ENCODE data around the gene IQCK. TPM values are rescaled to one million over a fixed set of nuclear protein-coding genes. Genes with fewer than 3 reads are reported as not detected.

Gene IQCK
- total RNA-seq, 1 donor from 2014 or later = 0.89 TPM

GRCh38 chr16:19704321-19705145 lies 13.5 kb upstream of the IQCK start:
- Mint-ChIP-seq H3K27ac (no peak overlapping the region), H3K4me1 (ENCODE audit: low read depth) (no peaks in the 10 kb centered on the region), H3K36me3 (ENCODE audit: low read depth) (peaks cover 72% of the 10 kb centered on the region), H3K27me3 (ENCODE audit: low read depth) (no peaks in the 10 kb centered on the region), H3K4me3 (ENCODE audit: low read depth) (no peak overlapping the region), H3K9me3 (no peaks in the 10 kb centered on the region)
- DNase-seq (ENCODE audit: low spot score) = no peak
- intact Hi-C loops (cut with micrococcal nuclease) = no loop called here

DNA sequence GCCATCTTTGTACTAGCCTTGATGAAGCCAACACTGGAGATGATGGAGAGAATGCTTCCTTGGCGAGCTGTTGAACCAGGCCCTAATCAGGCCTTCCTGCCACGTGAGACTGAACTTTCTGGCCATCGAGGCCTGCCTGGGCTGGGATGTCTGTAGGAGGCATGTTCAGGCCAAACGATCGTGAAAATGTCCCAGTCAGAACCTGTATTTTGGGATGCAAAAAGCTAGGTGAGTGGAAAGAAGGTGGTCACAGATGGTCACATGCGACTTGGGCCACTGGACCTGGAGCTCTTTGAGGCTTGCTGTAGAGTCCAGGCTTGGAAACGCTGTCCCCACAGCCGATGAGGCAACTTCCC lies 12.9 kb upstream of the IQCK start:
- Mint-ChIP-seq H3K36me3 (ENCODE audit: low read depth) (peaks cover 71% of the 10 kb centered on the region), H3K9me3 (no peaks in the 10 kb centered on the region), H3K4me3 (ENCODE audit: low read depth) (no peak overlapping the region), H3K27me3 (ENCODE audit: low read depth) (no peaks in the 10 kb centered on the region), H3K27ac (no peak overlapping the region), H3K4me1 (ENCODE audit: low read depth) (no peaks in the 10 kb centered on the region)
- intact Hi-C loops (cut with micrococcal nuclease) = no loop called here
- DNase-seq (ENCODE audit: low spot score) = no peak

DNA sequence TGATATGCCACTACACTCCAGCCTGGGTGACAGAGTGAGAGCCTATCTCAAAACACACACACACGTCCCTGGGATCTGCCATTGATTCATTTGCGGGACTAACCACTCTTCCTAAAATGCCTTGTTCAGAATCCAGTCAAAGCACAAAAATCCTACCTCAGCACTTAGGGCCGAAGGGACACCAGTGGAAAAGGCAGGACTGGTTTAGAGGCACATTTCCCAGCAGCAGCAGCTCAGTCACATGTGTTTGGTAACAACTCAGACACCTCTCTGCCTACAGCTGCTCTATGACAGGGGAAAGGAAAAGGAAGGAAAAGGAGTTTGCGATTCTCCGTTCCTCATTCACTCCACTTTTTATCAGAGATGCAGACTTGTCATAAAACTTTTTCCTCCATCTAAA lies 12.2 kb upstream of the IQCK start:
- H3K27ac Mint-ChIP-seq = no peak overlapping the region
- H3K4me1 Mint-ChIP-seq (ENCODE audit: low read depth) = no peaks in the 10 kb centered on the region
- H3K4me3 Mint-ChIP-seq (ENCODE audit: low read depth) = no peak overlapping the region
- DNase-seq (ENCODE audit: low spot score) = no peak
- H3K36me3 Mint-ChIP-seq (ENCODE audit: low read depth) = peaks cover 64% of the 10 kb centered on the region
- H3K27me3 Mint-ChIP-seq (ENCODE audit: low read depth) = no peaks in the 10 kb centered on the region
- intact Hi-C loops (cut with micrococcal nuclease) = no loop called here
- H3K9me3 Mint-ChIP-seq = no peaks in the 10 kb centered on the region

DNA sequence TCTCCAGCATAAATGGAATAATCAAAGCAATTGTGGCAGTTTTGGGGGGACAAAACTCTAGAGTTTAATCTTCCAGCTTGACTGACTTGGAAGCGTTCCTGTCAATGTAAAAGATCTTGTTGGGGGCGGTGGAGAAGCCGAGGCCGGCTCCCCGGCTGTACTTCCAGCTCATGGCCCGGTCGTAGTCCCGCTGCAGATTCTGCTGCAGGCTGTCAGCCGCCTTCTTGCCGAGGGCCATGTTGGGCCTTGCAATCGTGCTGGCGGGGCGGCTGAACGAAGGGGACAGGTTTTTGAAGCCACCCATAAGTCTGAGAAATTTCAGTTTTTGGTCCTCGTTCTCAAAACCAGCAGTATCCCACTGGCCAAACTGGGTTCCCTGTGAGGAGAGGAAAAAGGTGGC lies 11.2 kb upstream of the IQCK start:
- Mint-ChIP-seq H3K9me3 (no peaks in the 10 kb centered on the region), H3K27me3 (ENCODE audit: low read depth) (no peaks in the 10 kb centered on the region), H3K4me3 (ENCODE audit: low read depth) (no peak overlapping the region), H3K36me3 (ENCODE audit: low read depth) (peaks cover 58% of the 10 kb centered on the region), H3K27ac (no peak overlapping the region), H3K4me1 (ENCODE audit: low read depth) (no peaks in the 10 kb centered on the region)
- intact Hi-C loops (cut with micrococcal nuclease) = no loop called here
- DNase-seq (ENCODE audit: low spot score) = no peak

DNA sequence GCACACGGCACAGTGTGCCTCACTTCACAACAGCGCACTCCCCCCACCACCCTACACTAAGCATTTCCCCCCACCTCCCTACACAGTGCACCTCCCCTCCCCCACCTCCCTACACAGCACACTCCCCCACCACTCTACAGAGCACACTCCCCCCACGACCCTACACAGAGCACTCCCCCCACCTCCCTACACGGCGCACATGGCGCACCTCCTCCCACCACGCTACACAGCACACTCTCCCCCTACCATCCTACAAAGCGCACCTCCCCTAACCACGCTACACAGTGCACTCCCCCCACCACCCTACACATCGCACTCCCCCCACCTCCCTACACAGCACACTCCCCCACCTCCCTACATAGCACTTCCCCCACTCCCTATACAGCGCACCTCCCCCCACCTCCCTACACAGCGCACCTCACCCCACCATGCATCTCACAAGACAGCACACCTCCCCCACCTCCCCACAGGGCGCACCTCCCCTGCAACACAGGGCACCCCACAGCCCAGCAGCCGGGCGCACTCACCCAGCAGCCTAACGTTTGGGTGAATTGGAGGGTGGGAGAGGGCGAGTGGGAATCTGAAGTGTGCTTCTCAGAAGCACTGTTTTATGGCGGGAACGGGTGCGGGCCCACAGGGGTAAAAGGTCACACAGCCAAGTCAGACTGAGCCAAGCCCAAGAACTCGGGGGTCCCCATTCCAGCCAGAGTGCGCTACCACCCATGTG lies 10.3 kb upstream of the IQCK start:
- no peaks in the 10 kb centered on the region for H3K9me3 Mint-ChIP-seq
- DNase-seq (ENCODE audit: low spot score) = no peak
- peaks cover 53% of the 10 kb centered on the region for H3K36me3 Mint-ChIP-seq (ENCODE audit: low read depth)
- H3K27me3 Mint-ChIP-seq (ENCODE audit: low read depth) = no peaks in the 10 kb centered on the region
- intact Hi-C loops (cut with micrococcal nuclease) = no loop called here
- no peak overlapping the region for H3K4me3 Mint-ChIP-seq (ENCODE audit: low read depth)
- no peak overlapping the region for H3K27ac Mint-ChIP-seq
- no peaks in the 10 kb centered on the region for H3K4me1 Mint-ChIP-seq (ENCODE audit: low read depth)

GRCh38 chr16:19708296-19709205 lies 9.5 kb upstream of the IQCK start:
- intact Hi-C loops (cut with micrococcal nuclease) = no loop called here
- H3K36me3 Mint-ChIP-seq (ENCODE audit: low read depth) = peaks cover 49% of the 10 kb centered on the region

DNA sequence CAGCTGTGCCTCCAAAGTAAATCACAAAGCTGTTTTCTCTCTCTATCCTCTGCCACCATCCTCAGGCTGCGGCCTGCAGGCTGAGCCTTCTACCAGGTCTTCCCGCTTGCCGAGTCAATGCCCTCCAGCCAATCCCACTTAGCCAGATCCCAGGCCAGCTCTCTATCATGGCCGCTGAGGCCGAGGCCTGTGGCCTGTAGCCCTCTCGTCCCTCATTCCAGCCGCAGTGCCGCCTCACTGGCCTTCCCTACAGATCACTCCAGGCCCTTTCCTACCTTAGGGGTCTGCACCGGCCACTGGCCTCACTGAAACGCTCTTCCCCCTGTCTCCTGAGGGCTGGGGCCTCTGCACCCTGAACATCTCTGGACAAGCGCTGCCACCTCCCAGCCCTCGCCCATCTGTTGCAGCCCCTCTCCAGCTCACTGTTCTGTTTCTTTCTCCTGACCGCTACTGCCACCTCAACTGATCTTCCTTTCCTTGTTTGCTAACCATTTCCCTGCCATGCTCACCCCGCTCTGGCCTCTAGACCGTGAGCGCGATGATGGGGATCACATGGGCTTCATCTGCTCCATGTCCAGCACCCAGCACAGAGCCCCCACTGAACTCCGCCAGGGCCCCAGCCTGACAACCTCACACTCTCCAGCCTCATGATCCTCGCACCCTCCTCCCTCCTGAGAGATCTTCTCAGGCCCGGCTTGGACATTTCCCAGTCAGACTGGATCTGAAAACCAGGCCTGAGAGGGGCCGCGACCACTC lies 8.5 kb upstream of the IQCK start:
- H3K4me3 Mint-ChIP-seq (ENCODE audit: low read depth) = no peak overlapping the region
- no peak for DNase-seq (ENCODE audit: low spot score)
- intact Hi-C loops (cut with micrococcal nuclease) = no loop called here
- H3K36me3 Mint-ChIP-seq (ENCODE audit: low read depth) = peaks cover 49% of the 10 kb centered on the region
- H3K9me3 Mint-ChIP-seq = no peaks in the 10 kb centered on the region
- H3K4me1 Mint-ChIP-seq (ENCODE audit: low read depth) = no peaks in the 10 kb centered on the region
- no peaks in the 10 kb centered on the region for H3K27me3 Mint-ChIP-seq (ENCODE audit: low read depth)
- no peak overlapping the region for H3K27ac Mint-ChIP-seq

More at GRCh38 chr16:19708296-19709205, 9.5 kb upstream of the IQCK start:
- no peak overlapping the region for H3K27ac Mint-ChIP-seq
- no peaks in the 10 kb centered on the region for H3K27me3 Mint-ChIP-seq (ENCODE audit: low read depth)
- H3K4me3 Mint-ChIP-seq (ENCODE audit: low read depth) = no peak overlapping the region
- H3K4me1 Mint-ChIP-seq (ENCODE audit: low read depth) = no peaks in the 10 kb centered on the region
- DNase-seq (ENCODE audit: low spot score) = no peak
- H3K9me3 Mint-ChIP-seq = no peaks in the 10 kb centered on the region

GRCh38 chr16:19710191-19710908 lies 7.7 kb upstream of the IQCK start:
- no peaks in the 10 kb centered on the region for H3K9me3 Mint-ChIP-seq
- no peak overlapping the region for H3K4me3 Mint-ChIP-seq (ENCODE audit: low read depth)
- intact Hi-C loops (cut with micrococcal nuclease) = no loop called here
- H3K27me3 Mint-ChIP-seq (ENCODE audit: low read depth) = no peaks in the 10 kb centered on the region
- H3K4me1 Mint-ChIP-seq (ENCODE audit: low read depth) = no peaks in the 10 kb centered on the region
- H3K27ac Mint-ChIP-seq = no peak overlapping the region
- no peak for DNase-seq (ENCODE audit: low spot score)
- H3K36me3 Mint-ChIP-seq (ENCODE audit: low read depth) = peaks cover 45% of the 10 kb centered on the region

DNA sequence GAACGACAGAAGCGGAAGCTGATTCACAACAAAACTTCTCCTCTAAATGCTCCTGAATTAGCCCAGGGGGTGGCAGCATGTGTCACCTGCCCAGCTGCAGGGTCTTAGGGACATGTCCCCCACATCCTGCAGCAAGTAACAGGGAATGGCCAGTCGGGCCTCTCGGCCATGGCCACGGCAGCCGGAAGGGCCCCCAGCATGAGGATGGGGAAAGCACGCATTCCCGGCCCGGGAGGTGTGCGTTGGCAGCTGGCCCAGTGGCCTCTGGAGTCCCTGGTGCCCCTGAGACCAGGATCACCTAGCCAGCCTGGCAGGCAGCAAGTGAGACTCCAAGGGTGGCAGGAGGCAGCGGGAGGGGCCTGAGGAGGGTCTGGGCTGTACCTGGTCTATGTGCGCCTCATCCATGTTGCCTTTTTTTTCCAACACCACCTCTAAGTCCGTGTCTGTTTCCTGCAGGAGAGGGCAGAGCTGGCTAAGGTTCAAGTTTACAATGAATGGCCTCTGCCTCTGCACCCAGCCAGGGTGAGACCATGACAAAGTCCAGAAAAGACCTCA lies 7.0 kb upstream of the IQCK start:
- Mint-ChIP-seq H3K36me3 (ENCODE audit: low read depth) (peaks cover 39% of the 10 kb centered on the region), H3K9me3 (no peaks in the 10 kb centered on the region), H3K4me3 (ENCODE audit: low read depth) (no peak overlapping the region), H3K27ac (no peak overlapping the region), H3K4me1 (ENCODE audit: low read depth) (peaks cover under 1% of the 10 kb centered on the region), H3K27me3 (ENCODE audit: low read depth) (no peaks in the 10 kb centered on the region)
- no peak for DNase-seq (ENCODE audit: low spot score)
- intact Hi-C loops (cut with micrococcal nuclease) = no loop called here

- no peak for DNase-seq (ENCODE audit: low spot score)
- Mint-ChIP-seq H3K4me1 (ENCODE audit: low read depth) (peaks cover 7% of the 10 kb centered on the region), H3K36me3 (ENCODE audit: low read depth) (peaks cover 41% of the 10 kb centered on the region), H3K4me3 (ENCODE audit: low read depth) (no peak overlapping the region), H3K9me3 (no peaks in the 10 kb centered on the region), H3K27me3 (ENCODE audit: low read depth) (no peaks in the 10 kb centered on the region), H3K27ac (no peak overlapping the region)
- intact Hi-C loops (cut with micrococcal nuclease) = no loop called here
Observed at GRCh38 chr16:19711643-19712042, 6.4 kb upstream of the IQCK start.

GRCh38 chr16:19712418-19713058 lies 5.5 kb upstream of the IQCK start:
- Mint-ChIP-seq H3K4me3 (ENCODE audit: low read depth) (no peak overlapping the region), H3K27me3 (ENCODE audit: low read depth) (no peaks in the 10 kb centered on the region), H3K9me3 (no peaks in the 10 kb centered on the region), H3K4me1 (ENCODE audit: low read depth) (peaks cover 7% of the 10 kb centered on the region), H3K36me3 (ENCODE audit: low read depth) (peaks cover 39% of the 10 kb centered on the region), H3K27ac (no peak overlapping the region)
- DNase-seq (ENCODE audit: low spot score) = no peak
- intact Hi-C loops (cut with micrococcal nuclease) = no loop called here

All from activated T-helper 2 cell treated with anti-CD3 and anti-CD28 coated beads, Interferon-gamma antibody, Interleukin-2, Interleukin-4, amounts not matched to agents 10 μg/mL and 5 μg/mL and 100 μg/mL, durations not matched to agents 14 hours and 24 hours and 36 hours (primary cell).